OCI-LY7 (cell line): ENCODE results near the gene KCNE2.
"Not testable (repeated sequence)": the region's sequence is repeated elsewhere in the genome, so short reads cannot be mapped to it uniquely, and the experiment has no call there.

ENCODE experiments used
- CTCF ChIP-seq: fragments of 200-600 bp; sonication (generic); conservative IDR thresholded peaks from 2 replicates; pipeline ENCODE4 v1.5.1; 2014; ENCODE audit warnings: mild to moderate bottlenecking, antibody characterized with exemption, low read length, moderate library complexity, mixed read lengths
- EZH2phosphoT487 ChIP-seq: fragments of 200-600 bp; sonication (generic); IDR thresholded peaks from 2 replicates; pipeline ENCODE4 v1.6.1; 2018; ENCODE audit warnings: low read depth, borderline replicate concordance, mild to moderate bottlenecking, mixed run types, antibody characterized with exemption, low read length, moderate library complexity, mixed read lengths

- not testable (repeated sequence) for TF ChIP-seq CTCF, EZH2phosphoT487
Observed at GRCh38 chr21:34417448-34418077, 53.8 kb downstream of the KCNE2 start.
